HepG2 (cell line): Measurements from ENCODE around the gene IL1RAPL1. TPM values are rescaled to one million over a fixed set of nuclear protein-coding genes. Genes with fewer than 3 reads are reported as not detected.

Experiments used
- ATAC-seq: fragments of 200-7000 bp; cut with Tn5 transposase; 3 replicates; pipeline ENCODE4 v1.9.1; 2020; ENCODE audit warnings: mild to moderate bottlenecking, moderate library complexity
- BruUV-seq: library from RNA; stranded (reverse); fragments of 400-500 nt; replicated peaks from 2 replicates; lab custom pipeline; 2021; lab: Mats Ljungman, UMichigan
- CTCF ChIA-PET: fragments of 300-600 bp; formaldehyde crosslinking; extraction: SDS; loops from one replicate; lab custom pipeline; 2021; ENCODE audit warnings: low total read pairs, inconsistent platforms, low intra/inter-chr PET ratio; lab: Yijun Ruan, JAX
- POLR2A ChIA-PET: fragments of 350-600 bp; sonication (Branson Sonifier 250); formaldehyde crosslinking; loops from one replicate; lab custom pipeline; 2020; ENCODE audit warnings: antibody characterized with exemption, inconsistent platforms; lab: Yijun Ruan, JAX
- DNase-seq: peaks from one replicate; pipeline ENCODE4 v3.0.0-alpha.2; 2015; ENCODE audit warnings: low spot score
- FAIRE-seq: peaks from 3 replicates; lab custom pipeline; 2011; peaks lifted over from hg19 to GRCh38; lab: Jason Lieb, UNC
- H2AFZ ChIP-seq: one replicate; pipeline ENCODE4 v1.6.1; 2011; ENCODE audit warnings: low read length, inconsistent platforms
- H3K27ac ChIP-seq: fragments of 300-600 bp; 3 replicates; pipeline ENCODE4 v1.8.0; 2011; ENCODE audit warnings: mixed run types, mild to moderate bottlenecking, mixed read lengths, low read length, inconsistent platforms; ENCODE audit not compliant: insufficient read depth; ENCODE audit errors: extremely low read length
- H3K27me3 ChIP-seq, 2 experiments: fragments of 200-600 bp in 1 of 2; 2 replicates in 1 of 2; 3 replicates in 1 of 2; pipeline versions ENCODE4 v1.6.0 to v1.8.0; 2011; ENCODE audit warnings: low read length in 2 of 2, mild to moderate bottlenecking in 2 of 2, moderate library complexity in 2 of 2, inconsistent platforms in 1 of 2; ENCODE audit not compliant: insufficient read depth in 2 of 2, control insufficient read depth in 1 of 2
- H3K36me3 ChIP-seq, 2 experiments: fragments of 200-600 bp in 1 of 2; replicated peaks in 1 of 2; 2 replicates in 1 of 2; 3 replicates in 1 of 2; pipeline versions ENCODE4 v1.5.1 to v1.8.0; 2011; ENCODE audit warnings: low read length in 2 of 2, inconsistent platforms in 1 of 2; ENCODE audit not compliant: insufficient read depth in 2 of 2, control insufficient read depth in 1 of 2
- H3K4me1 ChIP-seq: 2 replicates; pipeline ENCODE4 v1.5.1; 2012; ENCODE audit warnings: low read length, inconsistent platforms; ENCODE audit not compliant: insufficient read depth
- H3K4me2 ChIP-seq: 2 replicates; pipeline ENCODE4 v1.6.0; 2011; ENCODE audit warnings: low read depth, low read length, inconsistent platforms
- H3K4me3 ChIP-seq, 3 experiments: fragments of 200-600 bp in 1 of 3; sonication (generic), shearing (Covaris generic) in 1 of 3; replicated peaks in 1 of 3; 2 replicates each; pipeline ENCODE4 v1.5.1; 2011 to 2016; ENCODE audit warnings: low read length in 3 of 3, inconsistent platforms in 2 of 3, low read depth in 2 of 3, mild to moderate bottlenecking in 2 of 3, control low read depth in 1 of 3, mixed read lengths in 1 of 3; ENCODE audit not compliant: insufficient read depth in 1 of 3
- H3K79me2 ChIP-seq: one replicate; pipeline ENCODE4 v1.6.1; 2011; ENCODE audit warnings: low read length, inconsistent platforms; ENCODE audit not compliant: insufficient read depth
- H3K9ac ChIP-seq: 2 replicates; pipeline ENCODE4 v1.6.0; 2011; ENCODE audit warnings: mild to moderate bottlenecking, low read depth, low read length, inconsistent platforms; ENCODE audit not compliant: insufficient read depth
- H3K9me3 ChIP-seq: 2 replicates; pipeline ENCODE4 v1.5.1; 2012; ENCODE audit warnings: mild to moderate bottlenecking, low read length
- H4K20me1 ChIP-seq: 2 replicates; pipeline ENCODE4 v1.6.0; 2011; ENCODE audit warnings: inconsistent platforms, mild to moderate bottlenecking, low read length, moderate library complexity; ENCODE audit not compliant: insufficient read depth
- AGO1 ChIP-seq: fragments of 200-400 bp; formaldehyde crosslinking; IDR thresholded peaks from 2 replicates; pipeline ENCODE4 v1.6.1; 2017; ENCODE audit warnings: mild to moderate bottlenecking, low read depth, low read length, moderate library complexity; ENCODE audit not compliant: poor library complexity, severe bottlenecking
- BRD4 ChIP-seq: sonication (generic); formaldehyde crosslinking; IDR thresholded peaks from 2 replicates; pipeline ENCODE4 v1.4.0; 2020; ENCODE audit warnings: missing genetic modification reagents
- CTCF ChIP-seq: sonication (generic); formaldehyde crosslinking; IDR thresholded peaks from 2 replicates; pipeline ENCODE4 v1.5.0; 2020; ENCODE audit warnings: mild to moderate bottlenecking, missing genetic modification reagents, moderate library complexity
- GATAD1 ChIP-seq: IDR thresholded peaks from 2 replicates; pipeline ENCODE4 v1.6.1; 2016; ENCODE audit warnings: missing genetic modification reagents, missing compliant biosample characterization
- GMEB2 ChIP-seq: IDR thresholded peaks from 2 replicates; pipeline ENCODE4 v1.6.1; 2016; ENCODE audit warnings: missing biosample characterization, missing genetic modification reagents, low read depth
- RBFOX2 ChIP-seq: fragments of 200-400 bp; formaldehyde crosslinking; IDR thresholded peaks from 2 replicates; pipeline ENCODE4 v1.6.1; 2017; ENCODE audit warnings: low read depth, mild to moderate bottlenecking, low read length
- ZBTB33 ChIP-seq: sonication (generic); formaldehyde crosslinking; IDR thresholded peaks from 2 replicates; pipeline ENCODE4 v1.4.0; 2020; ENCODE audit warnings: missing genetic modification reagents
- ZFP90 ChIP-seq: sonication (generic); formaldehyde crosslinking; IDR thresholded peaks from 2 replicates; pipeline ENCODE4 v1.8.0; 2022; ENCODE audit warnings: missing genetic modification reagents, mild to moderate bottlenecking, inconsistent platforms, borderline replicate concordance
- ZNF24 ChIP-seq: fragments of 450-650 bp; IDR thresholded peaks from 2 replicates; pipeline ENCODE4 v1.6.1; 2017; ENCODE audit warnings: antibody characterized with exemption, mild to moderate bottlenecking
- ZNF589 ChIP-seq: sonication (generic); formaldehyde crosslinking; conservative IDR thresholded peaks from 2 replicates; pipeline ENCODE4 v1.8.0; 2022; ENCODE audit warnings: mild to moderate bottlenecking, moderate library complexity, missing genetic modification reagents
- WGBS: methylation state at CpG from one replicate; pipeline ENCODE4 v1.1.6; 2017; ENCODE audit warnings: low lambda C conversion rate; 5-methylcytosine and 5-hydroxymethylcytosine counted together
- in situ Hi-C: cut with HindIII; loops from 2 replicates; pipeline ENCODE4 v1.10.0; 2017; ENCODE audit warnings: low pct_unique_long_range_greater_than_20kb; ENCODE audit not compliant: extremely low pct_ligation_motif_present
- intact Hi-C: fragments of 100-400 bp; cut with micrococcal nuclease; formaldehyde crosslinking; loops from one replicate; pipeline ENCODE4 v1.10.0; 2022; ENCODE audit not compliant: unreplicated experiment
- polyA plus RNA-seq, 8 experiments: library from polyadenylated mRNA; depleted of rRNA in 3 of 8; stranded (reverse) in 7 of 8; unstranded in 1 of 8; fragments of >200 nt; fragmentation: Illumina TruSeq in 4 of 8; extraction: Trizol in 4 of 8; gene quantifications; 2 replicates each; pipeline versions ENCODE4 v1.2.1 to v1.2.3, GENCODE V29; 2011 to 2016; ENCODE audit warnings: low read depth in 4 of 8, missing spikeins in 1 of 8, mixed read lengths in 1 of 8; ENCODE audit not compliant: insufficient read depth in 1 of 8
- total RNA-seq, 5 experiments: library from RNA; depleted of rRNA; stranded (reverse); fragments of >200 nt; fragmentation: Illumina TruSeq; extraction: Trizol; gene quantifications; 2 replicates each; pipeline ENCODE4 v1.2.3, GENCODE V29; 2016; ENCODE audit warnings: low read depth in 1 of 5

Gene IL1RAPL1
- total and polyA plus RNA-seq, 2 of the 13 experiments (the other 11 are each of a cell fraction or from before 2014, with no cell fraction given) = 0.04 TPM; not detected in 1

- no peak overlapping the region for H3K4me2 ChIP-seq
- no peaks in the 10 kb centered on the region for H3K4me1 ChIP-seq
- 39% methylated on average over 3 of the region's 3 CpGs for WGBS
- H3K79me2 ChIP-seq = no peaks in the 10 kb centered on the region
- H3K9me3 ChIP-seq = no peaks in the 10 kb centered on the region
- ATAC-seq = no peak
- no peaks in the 10 kb centered on the region for H3K27me3 ChIP-seq
- no peak overlapping the region for H3K9ac ChIP-seq
- H3K27ac ChIP-seq = no peak overlapping the region
- no peaks in the 10 kb centered on the region for H4K20me1 ChIP-seq
- no peaks in the 10 kb centered on the region for H3K36me3 ChIP-seq
- POLR2A ChIA-PET = no interaction called here
- CTCF ChIA-PET = no interaction called here
- no peak for FAIRE-seq
- H3K4me3 ChIP-seq = no peak overlapping the region
- no TSS peak for BruUV-seq
- no peak for TF ChIP-seq BRD4 (CRISPR knock-in tag)
- no peak for TF ChIP-seq ZNF24
- no peak for TF ChIP-seq CTCF
- TF ChIP-seq ZFP90 (CRISPR knock-in tag) = no peak
- TF ChIP-seq GATAD1 = no peak
- TF ChIP-seq ZBTB33 (CRISPR knock-in tag) = no peak
- no peak for TF ChIP-seq AGO1
- no peak for TF ChIP-seq RBFOX2
- TF ChIP-seq GMEB2 (CRISPR knock-in tag) = no peak
- TF ChIP-seq ZNF589 (CRISPR knock-in tag) = no peak
- TF ChIP-seq, all 625 proteins: peak for 0
- no peak overlapping the region for H2AFZ ChIP-seq
- in situ Hi-C loops (no loop called here), intact Hi-C loops (no loop called here)
- DNase-seq = no peak
Measured at GRCh38 chrX:29172880-29173279, 585.6 kb downstream of the IL1RAPL1 start.
